ENCODE results near the gene PEX1.
"Not testable (repeated sequence)": the region's sequence is repeated elsewhere in the genome, so short reads cannot be mapped to it uniquely, and the experiment has no call there.

The PEX1 gene

GRCh38 chr7:92456236-92456635 is 72.1 kb downstream of the PEX1 start:
- DNase-seq = no peak

DNA sequence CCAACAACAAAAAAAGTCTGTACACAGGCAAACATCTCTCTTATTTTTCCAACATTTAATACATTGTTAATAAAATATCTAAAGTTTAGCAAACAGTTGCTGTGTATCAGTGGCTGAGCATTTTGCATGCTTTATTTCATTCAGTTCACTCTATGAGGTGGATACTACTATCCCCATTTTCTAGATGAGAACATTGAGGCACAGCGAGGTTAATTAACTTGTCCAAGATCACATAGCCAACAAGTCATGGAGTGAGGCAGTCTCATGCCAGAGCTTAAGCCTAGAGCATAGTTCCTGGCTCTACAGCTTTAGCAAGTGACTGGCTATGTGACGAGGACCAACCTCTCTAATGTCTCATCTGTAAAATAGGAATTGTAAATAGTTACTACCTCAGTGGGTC is 76.7 kb downstream of the PEX1 start:
- no peak for DNase-seq

DNA sequence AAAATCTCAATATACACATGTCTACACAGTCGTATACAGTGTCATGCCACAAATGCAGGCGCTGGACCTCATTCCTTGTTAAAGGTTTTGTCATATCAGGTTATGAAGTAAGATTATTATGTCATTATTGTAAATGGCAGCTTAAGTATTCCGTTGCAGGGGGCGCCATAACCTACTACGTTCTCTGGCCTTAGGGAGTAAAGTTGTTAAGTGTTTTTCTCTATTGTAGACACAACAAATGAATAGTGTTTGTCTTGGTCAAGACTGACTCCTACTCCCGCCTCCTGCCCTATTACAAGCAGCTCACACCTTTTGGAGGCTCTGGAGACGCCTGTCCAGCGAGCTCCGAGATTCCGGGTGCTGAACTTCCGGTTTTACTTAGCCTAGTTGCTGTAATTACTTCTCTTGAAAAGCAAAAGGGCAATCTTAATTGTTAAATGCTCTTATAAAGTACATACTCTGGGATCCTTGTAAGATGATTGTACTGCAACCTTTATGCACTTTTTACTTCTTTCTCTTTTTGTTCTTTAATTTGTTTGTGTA is 80.0 kb downstream of the PEX1 start:
- DNase-seq = peak; percentile 1

DNA sequence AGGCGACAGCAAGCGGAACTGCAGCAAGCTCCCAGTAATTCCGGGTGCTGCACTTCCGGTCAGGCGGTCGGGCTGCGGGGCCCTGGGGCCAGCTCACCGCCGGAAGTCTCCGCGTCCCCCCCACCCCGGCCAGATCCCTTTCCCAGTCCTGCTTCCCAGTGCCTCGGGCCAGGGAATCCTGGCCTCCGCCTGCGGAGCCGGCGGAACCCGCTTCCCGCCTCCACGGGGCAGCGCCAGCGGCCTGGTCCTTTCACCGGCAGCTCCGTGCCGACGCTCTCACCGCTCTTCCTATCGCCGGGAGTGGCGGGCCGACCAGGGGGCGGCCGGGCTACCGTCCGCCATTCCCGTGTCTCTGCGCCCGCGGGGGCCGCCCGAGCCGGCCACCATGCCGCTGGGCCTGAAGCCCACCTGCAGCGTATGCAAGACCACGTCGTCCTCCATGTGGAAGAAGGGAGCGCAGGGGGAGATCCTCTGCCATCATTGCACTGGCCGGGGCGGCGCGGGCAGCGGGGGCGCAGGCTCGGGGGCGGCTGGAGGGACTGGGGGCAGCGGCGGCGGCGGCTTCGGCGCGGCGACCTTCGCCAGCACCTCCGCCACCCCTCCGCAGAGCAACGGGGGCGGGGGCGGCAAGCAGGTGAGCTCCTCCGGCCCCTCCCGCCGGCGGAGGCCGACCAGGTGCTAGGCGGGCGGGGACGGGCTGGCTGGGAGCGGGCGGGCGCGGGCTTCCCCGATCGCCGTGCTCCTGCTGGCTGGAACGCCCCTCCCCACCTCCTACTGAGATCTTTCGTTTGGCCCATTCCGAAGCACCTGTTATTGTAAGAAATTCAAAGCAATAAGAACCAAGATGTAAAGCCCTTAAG is 80.7 kb downstream of the PEX1 start, which contains the start of gene GATAD1:
Gene GATAD1 (plus strand): TSS at position 138 of the 860 bp plus-strand sequence. CDS start 248 bp downstream, at position 386.
- DNase-seq = peak; percentile 48

- DNase-seq = no peak
Observed at GRCh38 chr7:92446869-92447344, 81.4 kb downstream of the PEX1 start.

DNA sequence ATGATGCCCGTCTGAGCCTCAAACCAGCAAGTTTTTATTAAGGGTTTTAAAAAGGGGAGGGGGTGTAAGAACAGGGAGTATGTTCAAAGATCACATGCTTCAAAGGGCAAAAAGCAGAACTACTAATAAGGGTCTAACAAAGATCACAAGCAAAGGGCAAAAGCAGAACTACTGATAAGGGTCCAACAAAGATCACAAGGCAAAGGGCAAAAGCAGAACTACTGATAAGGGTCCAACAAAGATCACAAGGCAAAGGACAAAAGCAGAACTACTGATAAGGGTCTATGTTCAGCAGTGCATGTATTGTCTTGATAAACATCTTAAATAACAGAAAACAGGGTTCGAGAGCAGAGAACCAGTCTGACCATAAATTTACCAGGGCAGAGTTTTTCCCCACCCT is 85.6 kb downstream of the PEX1 start:
- not testable (repeated sequence) for DNase-seq

GRCh38 chr7:92437956-92438491 is 90.3 kb downstream of the PEX1 start:
- DNase-seq = no peak

Measured in NCI-H510A (cell line).